Measurements from ENCODE around the gene SWI5.
"Not testable (repeated sequence)": the region's sequence is repeated elsewhere in the genome, so short reads cannot be mapped to it uniquely, and the experiment has no call there.

Gene SWI5

DNA sequence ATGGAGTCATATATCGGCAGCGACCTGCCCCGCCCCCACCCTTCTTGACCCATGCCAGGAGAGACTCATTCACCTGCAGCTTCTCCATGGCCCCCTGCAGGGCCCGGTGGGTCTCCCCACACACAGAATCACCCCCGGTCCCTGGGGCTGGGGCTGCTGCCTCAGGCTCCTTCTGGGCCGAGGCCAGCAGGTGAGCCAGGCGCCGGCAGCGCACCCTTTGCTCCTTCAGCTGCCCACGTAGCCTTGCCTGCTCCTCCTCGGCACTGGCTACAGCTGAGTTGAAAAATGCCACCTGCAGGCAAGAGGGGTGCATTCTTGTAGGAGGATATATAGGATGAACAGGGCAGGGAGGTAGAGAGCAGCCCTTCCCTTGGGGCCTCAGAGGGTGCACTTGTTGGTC lies 18.2 kb upstream of the SWI5 start:
- H3K27ac Mint-ChIP-seq = no peak overlapping the region
- H3K4me3 Mint-ChIP-seq = no peak overlapping the region
- no peak for DNase-seq
- no peaks in the 10 kb centered on the region for H3K4me1 Mint-ChIP-seq (ENCODE audit: low read depth)
- H3K27me3 Mint-ChIP-seq = no peaks in the 10 kb centered on the region
- H3K36me3 Mint-ChIP-seq (ENCODE audit: low read depth) = peaks cover 61% of the 10 kb centered on the region
- H3K9me3 Mint-ChIP-seq = no peaks in the 10 kb centered on the region

DNA sequence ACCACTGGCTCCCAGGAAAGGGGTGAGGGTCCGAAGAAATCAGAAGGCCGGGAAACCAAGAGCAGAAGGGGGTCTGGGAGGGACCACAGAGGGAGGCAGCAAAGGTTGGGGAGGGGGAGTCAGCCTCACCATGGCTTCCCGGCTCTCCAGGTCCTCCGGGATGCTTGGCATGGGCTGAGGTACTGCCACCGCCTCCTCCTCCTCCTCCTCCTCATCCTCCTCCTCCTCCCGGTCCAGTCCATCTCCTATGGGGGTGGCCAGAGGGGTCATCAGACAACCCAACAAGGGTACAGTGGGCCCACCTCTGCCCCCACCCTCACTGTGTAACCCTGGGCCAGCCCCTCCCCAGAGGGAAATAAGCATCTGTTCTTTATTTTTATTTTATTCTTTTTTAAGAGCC lies 17.8 kb upstream of the SWI5 start:
- Mint-ChIP-seq H3K27me3 (no peaks in the 10 kb centered on the region), H3K9me3 (no peaks in the 10 kb centered on the region), H3K4me1 (ENCODE audit: low read depth) (no peaks in the 10 kb centered on the region), H3K4me3 (no peak overlapping the region), H3K27ac (no peak overlapping the region), H3K36me3 (ENCODE audit: low read depth) (peaks cover 63% of the 10 kb centered on the region)
- DNase-seq = no peak

- Mint-ChIP-seq H3K27me3 (no peaks in the 10 kb centered on the region), H3K4me3 (no peak overlapping the region), H3K36me3 (ENCODE audit: low read depth) (peaks cover 63% of the 10 kb centered on the region), H3K4me1 (ENCODE audit: low read depth) (no peaks in the 10 kb centered on the region), H3K27ac (no peak overlapping the region), H3K9me3 (no peaks in the 10 kb centered on the region)
- no peak for DNase-seq
These were observed 16.9 kb upstream of the SWI5 start for GRCh38 chr9:128259156-128259555.

DNA sequence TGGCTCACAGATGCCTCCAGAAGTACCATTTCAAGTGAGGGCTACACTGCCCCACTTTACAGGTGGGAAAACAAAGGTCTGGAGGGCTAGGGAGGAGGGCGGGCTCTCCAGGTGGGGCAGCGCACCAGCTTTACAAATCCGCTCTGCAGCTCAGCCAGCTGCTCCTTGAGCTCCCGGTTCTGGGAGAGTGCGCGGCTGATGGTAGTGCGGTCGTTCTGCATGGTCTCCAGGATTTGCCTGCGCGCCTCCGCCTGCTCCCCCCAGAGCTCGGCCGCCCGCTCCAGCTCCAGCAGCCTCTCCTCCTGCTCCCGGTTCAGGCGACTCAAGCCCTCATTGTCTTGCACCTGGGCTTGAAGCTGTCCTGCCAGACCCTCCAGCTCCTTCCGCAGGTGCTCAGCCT lies 15.7 kb upstream of the SWI5 start:
- no peak for DNase-seq
- Mint-ChIP-seq H3K27me3 (no peaks in the 10 kb centered on the region), H3K27ac (no peak overlapping the region), H3K36me3 (ENCODE audit: low read depth) (peaks cover 73% of the 10 kb centered on the region), H3K4me3 (no peak overlapping the region), H3K9me3 (no peaks in the 10 kb centered on the region), H3K4me1 (ENCODE audit: low read depth) (no peaks in the 10 kb centered on the region)

DNA sequence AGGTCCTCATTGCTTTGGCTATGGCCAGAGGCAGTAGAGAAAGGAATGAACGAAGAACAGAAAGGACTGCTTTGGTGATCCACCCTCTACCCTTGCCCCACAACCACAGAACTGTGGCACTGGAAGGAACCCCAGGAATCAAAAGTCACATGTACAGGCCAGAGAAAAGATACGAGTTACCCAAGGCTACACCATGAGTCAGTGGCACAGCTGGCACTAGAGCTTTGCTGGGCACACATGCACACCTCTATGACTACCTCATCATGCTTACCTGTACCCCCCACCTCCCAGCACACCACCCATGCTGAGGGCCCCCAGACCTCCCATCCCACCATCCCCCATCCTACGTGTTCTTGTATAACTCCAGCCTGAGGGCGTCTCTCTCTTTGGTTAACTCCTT lies 13.4 kb upstream of the SWI5 start:
- no peaks in the 10 kb centered on the region for H3K9me3 Mint-ChIP-seq
- H3K27me3 Mint-ChIP-seq = no peaks in the 10 kb centered on the region
- no peaks in the 10 kb centered on the region for H3K4me1 Mint-ChIP-seq (ENCODE audit: low read depth)
- H3K4me3 Mint-ChIP-seq = no peak overlapping the region
- DNase-seq = no peak
- H3K27ac Mint-ChIP-seq = no peak overlapping the region
- H3K36me3 Mint-ChIP-seq (ENCODE audit: low read depth) = peaks cover 78% of the 10 kb centered on the region

DNA sequence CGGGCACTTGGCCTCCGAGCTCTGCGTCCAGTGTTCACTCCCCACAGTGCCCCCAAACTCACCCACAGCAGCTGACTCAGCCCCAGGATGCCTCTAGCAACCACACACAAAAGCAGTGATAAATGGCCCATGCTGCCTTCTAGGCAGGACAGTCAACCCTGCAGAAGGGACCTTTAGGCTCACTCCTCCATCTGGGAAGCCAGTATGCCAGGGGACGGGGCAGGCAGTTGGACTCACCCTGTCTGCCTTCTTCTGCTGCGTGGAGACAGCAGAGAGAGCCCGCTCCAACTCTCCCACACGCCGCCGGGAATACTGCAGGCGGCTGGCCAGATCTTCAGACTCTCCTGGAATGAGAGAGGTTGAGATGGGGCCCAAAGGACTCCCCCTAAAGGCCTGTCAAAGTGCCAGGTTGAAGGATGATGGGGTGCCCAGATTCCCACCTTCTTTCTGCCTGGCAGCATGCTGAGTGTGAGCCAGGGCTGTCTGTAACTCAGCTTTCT lies 10.7 kb upstream of the SWI5 start:
- Mint-ChIP-seq H3K4me1 (ENCODE audit: low read depth) (no peaks in the 10 kb centered on the region), H3K27me3 (no peaks in the 10 kb centered on the region), H3K36me3 (ENCODE audit: low read depth) (peaks cover 72% of the 10 kb centered on the region), H3K27ac (no peak overlapping the region), H3K9me3 (no peaks in the 10 kb centered on the region), H3K4me3 (no peak overlapping the region)
- DNase-seq = no peak

DNA sequence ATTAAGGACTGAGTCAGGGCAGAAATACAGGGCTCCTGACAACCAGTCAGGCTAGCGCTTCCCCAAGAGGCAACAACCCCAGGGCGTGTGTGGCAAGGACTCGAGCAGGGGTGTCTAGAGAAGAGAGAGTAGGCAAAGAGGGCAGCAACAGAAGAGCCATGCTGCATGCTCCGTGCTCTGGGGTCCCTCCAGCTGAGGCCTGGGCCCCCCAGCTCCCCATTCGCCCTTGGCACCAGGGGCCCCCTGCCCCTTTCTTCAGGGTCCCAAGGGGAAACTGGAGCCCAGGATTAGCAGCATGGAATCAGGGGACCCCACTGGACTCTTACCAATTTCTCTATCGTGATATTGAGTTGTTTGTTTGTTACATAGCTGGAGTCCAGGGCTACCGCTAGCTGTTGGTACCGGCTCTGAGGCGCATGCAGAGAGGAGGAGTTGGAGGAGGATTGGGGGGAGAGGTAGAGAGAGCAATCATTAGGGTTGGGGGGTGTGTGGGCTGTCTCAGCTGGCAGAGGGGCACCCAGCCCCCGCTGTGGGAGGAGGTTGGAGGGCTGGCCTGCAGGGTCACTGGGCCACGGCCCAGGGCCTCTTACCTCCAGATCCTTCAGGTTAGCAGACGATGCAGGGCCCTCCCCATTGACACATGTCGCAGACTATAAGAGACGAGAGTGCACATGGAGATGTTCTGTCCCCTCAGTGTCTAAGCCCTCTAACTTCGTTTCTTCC lies 9.0 kb upstream of the SWI5 start:
- Mint-ChIP-seq H3K4me1 (ENCODE audit: low read depth) (no peaks in the 10 kb centered on the region), H3K36me3 (ENCODE audit: low read depth) (peaks cover 71% of the 10 kb centered on the region), H3K27ac (no peak overlapping the region), H3K4me3 (no peak overlapping the region), H3K27me3 (no peaks in the 10 kb centered on the region), H3K9me3 (no peaks in the 10 kb centered on the region)
- DNase-seq = no peak

- Mint-ChIP-seq H3K27me3 (no peaks in the 10 kb centered on the region), H3K4me3 (no peak overlapping the region), H3K27ac (no peak overlapping the region), H3K9me3 (no peaks in the 10 kb centered on the region), H3K4me1 (ENCODE audit: low read depth) (peaks cover 21% of the 10 kb centered on the region), H3K36me3 (ENCODE audit: low read depth) (peaks cover 62% of the 10 kb centered on the region)
- DNase-seq = no peak
These were observed 5.0 kb upstream of the SWI5 start for GRCh38 chr9:128271112-128271511.

DNA sequence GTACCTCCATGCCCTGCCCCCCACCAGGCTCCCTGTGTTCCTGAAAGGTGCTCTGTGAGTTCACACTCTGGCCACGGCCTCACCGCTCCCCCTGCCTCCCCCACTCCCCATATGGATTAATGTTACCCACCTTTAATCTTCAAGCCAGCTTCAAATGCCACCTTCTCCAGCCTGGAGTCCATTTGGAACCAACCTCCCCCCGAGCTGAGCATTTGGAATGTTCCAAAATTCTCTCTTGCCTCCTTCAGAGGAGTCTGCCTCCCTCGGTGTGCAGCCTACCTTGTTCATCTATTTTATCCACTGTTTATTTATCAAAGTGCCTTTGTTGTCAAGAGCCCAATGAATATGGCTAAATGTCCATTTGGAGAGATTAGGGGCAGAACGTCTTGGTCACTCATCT lies 4.6 kb upstream of the SWI5 start:
- no peaks in the 10 kb centered on the region for H3K27me3 Mint-ChIP-seq
- DNase-seq = no peak
- peaks cover 25% of the 10 kb centered on the region for H3K4me1 Mint-ChIP-seq (ENCODE audit: low read depth)
- H3K27ac Mint-ChIP-seq = no peak overlapping the region
- H3K36me3 Mint-ChIP-seq (ENCODE audit: low read depth) = peaks cover 62% of the 10 kb centered on the region
- no peak overlapping the region for H3K4me3 Mint-ChIP-seq
- no peaks in the 10 kb centered on the region for H3K9me3 Mint-ChIP-seq

DNA sequence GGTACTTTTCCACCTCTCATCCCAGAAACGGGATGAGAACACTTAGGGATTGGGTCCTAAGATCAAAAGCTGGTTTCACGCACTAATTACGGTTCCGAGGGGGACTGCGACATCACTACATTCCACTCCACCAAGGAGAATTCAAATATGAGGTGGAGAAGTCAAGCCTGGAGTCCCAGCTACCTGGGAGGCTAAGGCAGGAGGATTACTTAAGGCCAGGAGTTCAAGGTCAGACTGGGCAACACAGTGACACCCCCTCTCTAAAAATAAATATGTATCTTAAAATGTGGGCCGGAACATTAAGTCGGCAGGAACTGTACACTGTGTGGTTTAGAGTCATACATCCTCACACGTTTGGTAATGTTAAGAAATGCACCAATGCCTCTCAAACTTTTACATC lies 1.8 kb upstream of the SWI5 start:
- peaks cover 39% of the 10 kb centered on the region for H3K4me1 Mint-ChIP-seq (ENCODE audit: low read depth)
- H3K9me3 Mint-ChIP-seq = no peaks in the 10 kb centered on the region
- peak overlapping the region; percentile 97 for H3K27ac Mint-ChIP-seq
- no peaks in the 10 kb centered on the region for H3K27me3 Mint-ChIP-seq
- H3K36me3 Mint-ChIP-seq (ENCODE audit: low read depth) = peaks cover 43% of the 10 kb centered on the region
- peak overlapping the region; percentile 98 for H3K4me3 Mint-ChIP-seq
- no peak for DNase-seq

DNA sequence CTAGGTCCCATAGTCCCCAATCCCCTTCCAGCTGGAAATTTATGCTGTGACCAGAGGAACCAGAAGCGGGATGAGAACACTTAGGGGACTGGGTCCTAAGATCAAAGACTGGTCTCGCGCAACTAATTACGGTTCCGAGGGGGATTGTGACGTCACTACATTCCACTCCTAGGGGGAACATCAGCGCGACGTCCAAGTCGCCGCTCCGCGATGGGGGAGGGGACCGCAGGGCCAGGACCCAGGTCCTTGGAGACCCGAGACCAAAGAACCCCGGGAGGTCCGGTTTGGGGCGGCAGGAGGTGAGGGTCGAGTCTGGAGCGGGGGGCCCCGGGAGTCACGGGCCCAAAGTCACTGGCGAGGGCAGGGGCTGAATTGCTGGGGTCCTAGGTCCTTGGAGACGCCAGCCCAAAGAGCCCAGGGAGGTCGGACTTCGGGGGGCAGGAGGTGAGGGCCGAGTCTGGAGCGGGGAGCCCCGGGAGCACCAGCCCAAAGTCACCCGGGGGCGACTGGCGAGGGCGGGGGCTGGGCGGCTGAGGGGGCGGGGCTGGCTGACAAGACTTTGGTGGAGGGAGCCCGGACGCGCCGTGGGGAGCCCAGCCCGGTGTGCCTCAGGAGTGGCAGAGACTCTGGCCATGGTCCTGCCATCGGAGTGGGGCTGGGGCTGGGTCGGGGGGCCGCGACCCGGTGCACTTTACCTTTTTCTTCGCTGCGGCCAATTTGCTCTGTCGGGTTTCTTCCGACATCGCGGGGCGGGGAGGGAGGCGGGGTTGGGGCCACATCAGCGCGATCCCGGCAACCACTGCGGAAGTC lies 673 bp upstream of the SWI5 start, which contains the start of gene GOLGA2:
Gene GOLGA2 (minus strand): TSS at position 810 of the 810 bp plus-strand sequence. CDS start 31 bp downstream, at position 779.
- H3K9me3 Mint-ChIP-seq = no peaks in the 10 kb centered on the region
- H3K36me3 Mint-ChIP-seq (ENCODE audit: low read depth) = peaks cover 44% of the 10 kb centered on the region
- DNase-seq = no peak
- H3K4me1 Mint-ChIP-seq (ENCODE audit: low read depth) = peaks cover 47% of the 10 kb centered on the region
- H3K27ac Mint-ChIP-seq = peak within 1 kb of the TSS; percentile 97
- peak within 1 kb of the TSS; percentile 98 for H3K4me3 Mint-ChIP-seq
- H3K27me3 Mint-ChIP-seq = no peaks in the 10 kb centered on the region

DNA sequence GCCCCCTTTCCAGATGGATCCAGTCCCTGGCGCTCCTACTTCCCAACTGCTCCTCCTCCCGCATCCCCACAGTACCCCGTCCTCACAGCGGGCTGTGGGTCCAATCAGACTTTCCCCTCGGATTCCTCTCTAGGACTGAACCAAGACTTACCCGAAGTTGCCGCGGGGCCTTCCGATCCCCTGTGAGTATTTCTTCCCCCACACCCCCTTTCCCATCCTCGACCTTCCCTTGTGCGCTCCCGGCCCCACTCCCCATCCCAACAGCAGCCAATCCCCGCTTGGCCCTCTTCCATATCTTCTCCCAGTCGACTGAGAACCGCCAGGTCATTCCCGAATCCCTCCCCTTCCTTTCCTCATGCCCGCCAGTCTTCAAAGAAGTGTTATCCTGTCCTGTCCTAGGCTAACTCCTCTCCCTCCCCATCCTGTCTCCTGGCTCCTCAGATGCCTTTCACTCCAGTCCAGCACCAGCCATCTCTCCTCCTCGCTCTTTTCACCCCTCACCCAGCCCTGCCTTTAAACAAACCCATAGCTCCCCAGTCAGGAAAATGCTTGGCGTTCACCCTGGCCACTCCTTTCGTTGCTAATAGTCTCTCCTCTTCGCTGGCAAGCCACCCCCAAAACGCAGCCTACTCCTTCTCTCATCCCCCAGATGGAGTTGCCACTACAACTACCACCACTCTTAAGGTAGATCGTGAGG lies 646 bp downstream of the SWI5 start:
- Mint-ChIP-seq H3K27ac (peak overlapping the region; percentile 97), H3K27me3 (no peaks in the 10 kb centered on the region), H3K9me3 (no peaks in the 10 kb centered on the region), H3K4me1 (ENCODE audit: low read depth) (peaks cover 47% of the 10 kb centered on the region), H3K36me3 (ENCODE audit: low read depth) (peaks cover 33% of the 10 kb centered on the region), H3K4me3 (peak overlapping the region; percentile 98)
- DNase-seq = peak; percentile 33

DNA sequence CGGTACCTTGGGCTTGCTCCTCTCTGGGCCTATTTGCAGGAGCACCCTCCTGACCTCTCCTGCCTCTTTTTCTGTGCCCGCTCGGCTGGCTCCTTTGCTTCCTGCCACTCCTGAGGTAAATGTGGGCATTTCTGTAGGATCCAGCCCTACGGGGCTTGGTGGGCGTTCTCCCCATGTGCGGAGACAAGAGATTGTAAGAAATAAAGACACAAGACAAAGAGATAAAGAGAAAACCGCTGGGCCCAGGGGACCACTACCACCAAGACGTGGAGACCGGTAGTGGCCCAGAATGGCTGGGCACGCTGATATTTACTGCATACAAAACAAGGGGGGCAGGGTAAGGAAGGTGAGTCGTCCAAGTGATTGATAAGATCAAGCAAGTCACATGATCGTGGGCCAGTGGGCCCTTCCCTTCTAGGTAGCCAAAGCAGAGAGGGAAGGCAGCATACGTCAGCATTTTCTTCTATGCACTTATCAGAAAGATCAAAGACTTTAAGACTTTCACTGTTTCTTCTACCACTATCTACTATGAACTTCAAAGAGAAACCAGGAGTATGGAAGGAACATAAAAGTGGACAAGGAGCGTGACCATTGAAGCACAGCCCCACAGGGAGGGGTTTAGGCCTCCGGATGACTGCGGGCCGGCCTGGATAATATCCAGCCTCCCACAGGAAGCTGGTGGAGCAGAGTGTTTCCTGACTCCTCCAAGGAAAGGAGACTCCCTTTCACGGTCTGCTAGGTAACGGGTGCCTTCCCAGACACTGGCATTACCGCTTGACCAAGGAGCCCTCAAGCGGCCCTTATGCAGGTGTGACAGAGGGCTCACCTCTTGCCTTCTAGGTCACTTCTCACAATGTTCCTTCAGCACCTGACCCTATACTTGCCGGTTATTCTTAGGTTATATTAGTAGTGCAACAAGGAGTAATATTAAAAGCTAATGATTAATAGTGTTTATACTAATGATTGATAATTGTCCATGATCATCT lies 3.3 kb downstream of the SWI5 start:
- Mint-ChIP-seq H3K4me1 (ENCODE audit: low read depth) (peaks cover 38% of the 10 kb centered on the region), H3K36me3 (ENCODE audit: low read depth) (peaks cover 19% of the 10 kb centered on the region)
- DNase-seq, H3K4me3 Mint-ChIP-seq, H3K27ac Mint-ChIP-seq, H3K9me3 Mint-ChIP-seq, H3K27me3 Mint-ChIP-seq: not testable (repeated sequence)

Data from activated T-cell treated with anti-CD3 and anti-CD28 coated beads, Interleukin-2, amount 50 U/mL, for 24 hours (primary cell).